OCI-LY7 (cell line): ENCODE results near the gene PPY. TPM values are rescaled to one million over a fixed set of nuclear protein-coding genes. Genes with fewer than 3 reads are reported as not detected.

Experiments
- Bru-seq: library from RNA; stranded (reverse); fragments of 400-500 nt; gene quantifications from one replicate; lab custom pipeline; 2021; lab: Mats Ljungman, UMichigan
- BruChase-seq, 2 experiments: library from RNA; stranded (reverse); fragments of 400-500 nt; gene quantifications; one replicate each; lab custom pipeline; 2021; lab: Mats Ljungman, UMichigan
- BruUV-seq: library from RNA; stranded (reverse); fragments of 400-500 nt; replicated peaks from 2 replicates; lab custom pipeline; 2021; lab: Mats Ljungman, UMichigan
- CTCF ChIA-PET: fragments of 300-600 bp; sonication (Branson Sonifier 250); formaldehyde crosslinking; loops from one replicate; lab custom pipeline; 2022; ENCODE audit warnings: antibody characterized with exemption; ENCODE audit not compliant: unreplicated experiment; lab: Charles Lee
- POLR2A ChIA-PET: fragments of 300-600 bp; sonication (Branson Sonifier 250); formaldehyde crosslinking; loops from one replicate; lab custom pipeline; 2022; ENCODE audit warnings: antibody characterized with exemption; lab: Charles Lee
- DNase-seq: peaks from one replicate; pipeline ENCODE4 v3.0.0-alpha.2; 2015; ENCODE audit warnings: low spot score
- H2AFZ ChIP-seq: fragments of 200-600 bp; sonication (generic), shearing (Covaris generic); 2 replicates; pipeline ENCODE4 v1.6.1; 2014; ENCODE audit warnings: mild to moderate bottlenecking, antibody characterized with exemption, low read length, moderate library complexity
- H3K27ac ChIP-seq: fragments of 200-600 bp; sonication (generic); 2 replicates; pipeline ENCODE4 v1.5.1; 2014; ENCODE audit warnings: mixed run types, low read depth, mild to moderate bottlenecking, moderate library complexity, low read length, inconsistent platforms; ENCODE audit not compliant: poor library complexity, severe bottlenecking
- H3K36me3 ChIP-seq: fragments of 200-600 bp; sonication (generic); 2 replicates; pipeline ENCODE4 v1.6.1; 2014; ENCODE audit warnings: mild to moderate bottlenecking, antibody characterized with exemption, low read length, moderate library complexity, mixed read lengths; ENCODE audit not compliant: insufficient read depth
- H3K4me1 ChIP-seq: fragments of 200-600 bp; sonication (generic); 2 replicates; pipeline ENCODE4 v1.5.1; 2014; ENCODE audit warnings: mild to moderate bottlenecking, low read length; ENCODE audit not compliant: insufficient read depth, poor library complexity, severe bottlenecking
- H3K4me2 ChIP-seq: fragments of 200-600 bp; sonication (generic); 2 replicates; pipeline ENCODE4 v1.6.1; 2014; ENCODE audit warnings: mild to moderate bottlenecking, low read length
- H3K4me3 ChIP-seq: fragments of 200-600 bp; sonication (generic); 2 replicates; pipeline ENCODE4 v1.5.1; 2014; ENCODE audit warnings: mild to moderate bottlenecking, low read depth, low read length; ENCODE audit not compliant: poor library complexity, severe bottlenecking
- H3K79me2 ChIP-seq: fragments of 200-600 bp; sonication (generic); 2 replicates; pipeline ENCODE4 v1.6.1; 2016; ENCODE audit warnings: low read depth, mild to moderate bottlenecking, low read length, moderate library complexity, mixed read lengths; ENCODE audit not compliant: insufficient read depth
- H3K9me2 ChIP-seq: fragments of 200-600 bp; sonication (generic); 2 replicates; pipeline ENCODE4 v1.6.1; 2016; ENCODE audit warnings: mild to moderate bottlenecking, low read length, mixed read lengths; ENCODE audit not compliant: insufficient read depth
- H3K9me3 ChIP-seq: fragments of 200-600 bp; sonication (generic); 2 replicates; pipeline ENCODE4 v1.6.1; 2014; ENCODE audit warnings: mild to moderate bottlenecking, mixed run types, low read length, mixed read lengths
- H4K20me1 ChIP-seq: fragments of 200-600 bp; sonication (generic); 2 replicates; pipeline ENCODE4 v1.6.1; 2014; ENCODE audit warnings: mild to moderate bottlenecking, antibody characterized with exemption, low read length, moderate library complexity, mixed read lengths; ENCODE audit not compliant: insufficient read depth
- CTCF ChIP-seq: fragments of 200-600 bp; sonication (generic); conservative IDR thresholded peaks from 2 replicates; pipeline ENCODE4 v1.5.1; 2014; ENCODE audit warnings: mild to moderate bottlenecking, antibody characterized with exemption, low read length, moderate library complexity, mixed read lengths
- EZH2phosphoT487 ChIP-seq: fragments of 200-600 bp; sonication (generic); IDR thresholded peaks from 2 replicates; pipeline ENCODE4 v1.6.1; 2018; ENCODE audit warnings: low read depth, borderline replicate concordance, mild to moderate bottlenecking, mixed run types, antibody characterized with exemption, low read length, moderate library complexity, mixed read lengths
- intact Hi-C: fragments of 100-400 bp; cut with micrococcal nuclease; formaldehyde crosslinking; loops from one replicate; pipeline ENCODE4 v1.10.0; 2022; ENCODE audit not compliant: unreplicated experiment
- long read RNA-seq: library from polyadenylated mRNA; stranded (forward); transcript quantifications from one replicate; pipeline ENCODE4 v2.0.0, GENCODE V29; 2022
- total RNA-seq, 2 experiments: library from RNA; depleted of rRNA in 1 of 2; stranded (reverse); fragments of >200 nt in 1 of 2; shearing (Covaris generic) in 1 of 2; gene quantifications; 2 replicates each; pipeline ENCODE4 v1.2.3, GENCODE V29; 2014 to 2022

PPY gene
- total RNA-seq (2014; rRNA removed; shearing (Covaris generic)), result not detected in 2 replicates
- total RNA-seq (2022), result not detected in 2 replicates
- Bru-seq, nascent RNA, result not detected
- BruChase-seq, experiment 1, labeled RNA remaining after a 6-hour chase, result not detected
- not detected for BruChase-seq, experiment 2, labeled RNA remaining after a 2-hour chase
- long read RNA-seq, result 0 reads

GRCh38 chr17:43942051-43942685 lies at the start of gene PPY:
Gene PPY (minus strand): TSS chr17:43942476. CDS start chr17:43941654, 822 bp downstream.
- Histone ChIP-seq H3K9me3 (no peaks in the 10 kb centered on the region), H2AFZ (no peak within 1 kb of the TSS), H3K4me2 (no peak within 1 kb of the TSS), H3K4me3 (no peak within 1 kb of the TSS), H3K36me3 (no peaks in the 10 kb centered on the region), H3K27ac (no peak within 1 kb of the TSS), H3K79me2 (no peaks in the 10 kb centered on the region), H4K20me1 (no peaks in the 10 kb centered on the region), H3K4me1 (no peaks in the 10 kb centered on the region), H3K9me2 (no peaks in the 10 kb centered on the region)
- intact Hi-C loops, result loop anchor here (5.0 kb wide), 1 partner anchor 155 kb away; no protein-coding TSS in a partner anchor
- no peak for DNase-seq
- CTCF ChIA-PET, result no interaction called here
- BruUV-seq, result no TSS peak
- TF ChIP-seq EZH2phosphoT487, result no peak
- no peak for TF ChIP-seq CTCF
- POLR2A ChIA-PET, result no interaction called here

- Histone ChIP-seq H4K20me1 (no peaks in the 10 kb centered on the region), H2AFZ (no peak overlapping the region), H3K79me2 (no peaks in the 10 kb centered on the region), H3K27ac (no peak overlapping the region), H3K4me3 (no peak overlapping the region), H3K9me3 (no peaks in the 10 kb centered on the region), H3K4me2 (no peak overlapping the region), H3K36me3 (no peaks in the 10 kb centered on the region), H3K4me1 (no peaks in the 10 kb centered on the region), H3K9me2 (no peaks in the 10 kb centered on the region)
- ChIA-PET CTCF (no interaction called here), POLR2A (interaction anchor here (0.6 kb wide), 2 partner anchors 293 to 1337 kb away, joined by 3 read pairs; no protein-coding TSS in a partner anchor)
- BruUV-seq, result no TSS peak
- intact Hi-C loops, result no loop called here
- no peak for TF ChIP-seq EZH2phosphoT487
- TF ChIP-seq CTCF, result no peak
- DNase-seq, result no peak
Measured at GRCh38 chr17:43988301-43988700, 46.0 kb upstream of the PPY start.
